Measurements from ENCODE around the gene NACC2.

NACC2 gene

DNA sequence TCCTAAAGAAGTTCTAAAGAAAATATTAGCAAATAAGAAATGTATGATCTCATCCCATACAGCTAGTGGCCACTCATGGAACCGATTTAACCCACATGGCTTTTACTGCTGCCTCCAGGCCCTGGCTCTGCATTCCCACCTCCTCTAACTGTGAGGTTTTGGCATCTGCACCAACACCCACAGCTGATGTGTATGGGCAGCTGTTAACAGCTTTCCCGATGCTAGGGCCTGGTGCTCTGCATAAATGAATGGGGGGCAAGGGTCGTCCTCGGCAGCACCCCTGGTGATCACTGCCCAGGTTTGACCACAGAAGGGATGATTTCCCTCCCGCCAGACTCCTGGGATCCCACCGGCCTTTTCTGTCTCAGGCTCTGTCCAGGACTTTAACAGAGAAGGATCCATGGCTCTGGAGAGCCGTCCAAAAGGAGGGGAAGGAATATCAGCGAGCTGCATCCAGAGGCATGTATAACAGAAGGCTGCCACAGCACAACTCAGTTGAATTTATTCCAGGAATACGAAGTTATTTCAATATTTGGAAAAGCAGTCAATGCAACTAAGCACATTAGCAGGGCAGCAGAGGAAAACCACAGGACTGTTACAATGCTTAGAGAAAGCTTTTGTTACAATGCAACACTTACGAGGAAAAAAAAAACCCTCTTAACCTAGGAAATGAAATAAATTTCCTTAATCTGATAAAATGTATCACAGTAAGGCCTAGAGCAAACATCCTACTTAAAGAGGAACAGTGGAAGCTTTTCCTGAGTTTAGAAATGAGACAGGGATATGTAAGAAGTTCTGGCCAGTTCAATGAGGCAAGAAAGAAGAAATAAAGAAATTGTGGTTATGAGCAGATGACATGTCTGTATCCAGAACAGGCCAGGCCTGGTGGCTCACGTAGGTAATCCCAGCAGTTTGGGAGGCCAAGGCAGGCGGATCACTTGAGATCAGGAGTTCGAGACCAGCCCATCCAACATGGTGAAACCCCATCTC lies 63.1 kb downstream of the NACC2 start:
- Histone ChIP-seq H2BK12ac (ENCODE audit: low read length) (no peak overlapping the region), H3K79me1 (ENCODE audit: low read length) (no peaks in the 10 kb centered on the region), H2AFZ (ENCODE audit: insufficient read depth, low read length, poor library complexity) (no peak overlapping the region), H4K12ac (ENCODE audit: low read depth, low read length) (no peak overlapping the region), H4K91ac (ENCODE audit: low read depth, low read length) (no peak overlapping the region), H3K4me1 (ENCODE audit: control insufficient read depth in 1 of 2, insufficient read depth in 2 of 2, low read length in 2 of 2) (no peaks in the 10 kb centered on the region), H2BK120ac (ENCODE audit: insufficient read depth, low read length, poor library complexity) (no peak overlapping the region), H3K14ac (ENCODE audit: low read length) (no peak overlapping the region), H4K8ac (ENCODE audit: low read depth, low read length) (no peak overlapping the region), H3K79me2 (ENCODE audit: control insufficient read depth, insufficient read depth, low read length, poor library complexity) (no peaks in the 10 kb centered on the region), H2BK5ac (ENCODE audit: low read depth, low read length, poor library complexity) (no peak overlapping the region), H3K4me2 (ENCODE audit: low read length) (no peak overlapping the region), H2AK5ac (ENCODE audit: low read length) (no peak overlapping the region), H3K27me3 (ENCODE audit: insufficient read depth, low read length) (no peaks in the 10 kb centered on the region), H3K18ac (ENCODE audit: low read length) (no peak overlapping the region), H3K36me3 (ENCODE audit: control insufficient read depth in 1 of 2, insufficient read depth in 2 of 2, low read length in 2 of 2) (peaks cover 13 to 16% of the 10 kb centered on the region in 2 experiments), H3K23ac (ENCODE audit: low read length) (no peak overlapping the region), H3K4me3 (ENCODE audit: low read depth, low read length) (no peak overlapping the region), H3K4ac (ENCODE audit: low read depth, low read length) (no peak overlapping the region), H3K9me3 (ENCODE audit: insufficient read depth, low read depth, low read length) (peaks cover 7% of the 10 kb centered on the region), H3K9ac (ENCODE audit: low read length) (no peak overlapping the region), H3K27ac (ENCODE audit: low read depth, low read length) (no peak overlapping the region)
- DNase-seq, result no peak
- no CpG with 5 or more reads among the region's 13 CpGs for WGBS (ENCODE audit: extremely low coverage, insufficient coverage, insufficient read length)

DNA sequence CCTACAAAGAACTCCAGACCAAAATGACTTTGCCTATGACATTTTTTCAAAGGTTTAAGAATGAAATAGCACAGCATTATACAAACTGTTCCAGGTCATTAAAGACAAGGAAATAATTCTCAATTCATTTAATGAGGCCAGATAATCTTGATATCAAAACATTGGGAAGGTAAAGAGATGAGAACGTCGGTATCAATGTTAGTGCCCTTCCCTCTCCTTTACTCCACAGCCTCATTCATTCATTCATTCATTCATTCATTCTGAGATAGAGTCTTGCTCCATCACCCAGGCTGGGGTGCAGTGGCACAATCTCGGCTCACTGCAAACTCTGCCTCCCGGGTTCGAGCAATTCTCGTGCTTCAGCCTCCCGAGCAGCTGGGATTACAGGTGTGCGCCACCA lies 64.0 kb downstream of the NACC2 start:
- Histone ChIP-seq H4K12ac (ENCODE audit: low read depth, low read length) (no peak overlapping the region), H4K91ac (ENCODE audit: low read depth, low read length) (no peak overlapping the region), H3K4ac (ENCODE audit: low read depth, low read length) (no peak overlapping the region), H2AFZ (ENCODE audit: insufficient read depth, low read length, poor library complexity) (no peak overlapping the region), H3K79me2 (ENCODE audit: control insufficient read depth, insufficient read depth, low read length, poor library complexity) (no peaks in the 10 kb centered on the region), H3K9ac (ENCODE audit: low read length) (no peak overlapping the region), H3K23ac (ENCODE audit: low read length) (no peak overlapping the region), H2BK5ac (ENCODE audit: low read depth, low read length, poor library complexity) (no peak overlapping the region), H3K27me3 (ENCODE audit: insufficient read depth, low read length) (no peaks in the 10 kb centered on the region), H3K27ac (ENCODE audit: low read depth, low read length) (no peak overlapping the region), H2BK120ac (ENCODE audit: insufficient read depth, low read length, poor library complexity) (no peak overlapping the region), H3K4me1 (ENCODE audit: control insufficient read depth in 1 of 2, insufficient read depth in 2 of 2, low read length in 2 of 2) (no peaks in the 10 kb centered on the region), H3K14ac (ENCODE audit: low read length) (no peak overlapping the region), H2AK5ac (ENCODE audit: low read length) (no peak overlapping the region), H3K9me3 (ENCODE audit: insufficient read depth, low read depth, low read length) (peaks cover 7% of the 10 kb centered on the region), H4K8ac (ENCODE audit: low read depth, low read length) (no peak overlapping the region), H3K4me2 (ENCODE audit: low read length) (no peak overlapping the region), H2BK12ac (ENCODE audit: low read length) (no peak overlapping the region), H3K36me3 (ENCODE audit: control insufficient read depth in 1 of 2, insufficient read depth in 2 of 2, low read length in 2 of 2) (peaks cover 13 to 16% of the 10 kb centered on the region in 2 experiments), H3K79me1 (ENCODE audit: low read length) (no peaks in the 10 kb centered on the region), H3K18ac (ENCODE audit: low read length) (no peak overlapping the region), H3K4me3 (ENCODE audit: low read depth, low read length) (no peak overlapping the region)
- no CpG with 5 or more reads among the region's 8 CpGs for WGBS (ENCODE audit: extremely low coverage, insufficient coverage, insufficient read length)
- no peak for DNase-seq

DNA sequence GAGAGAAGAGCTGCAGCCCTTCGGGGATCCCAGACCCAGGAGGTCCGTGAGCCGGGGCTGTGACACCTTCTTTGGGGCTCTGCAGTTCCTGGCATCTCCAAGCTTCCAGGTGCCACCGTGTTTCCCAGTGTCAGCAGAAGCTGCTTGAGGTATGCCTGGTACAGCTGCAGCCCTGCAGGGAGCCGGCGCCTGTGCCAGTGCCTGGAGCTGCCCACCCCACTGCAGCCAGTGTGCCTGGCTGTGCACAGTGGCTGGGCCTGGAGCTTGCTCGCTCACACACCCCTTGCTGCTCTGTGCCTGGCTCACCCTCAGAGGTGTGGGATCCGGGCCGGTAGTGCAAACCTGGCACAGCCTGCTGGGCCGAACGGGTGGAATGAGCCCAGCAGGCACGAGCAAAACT lies 65.5 kb downstream of the NACC2 start:
- H3K27me3 ChIP-seq (ENCODE audit: insufficient read depth, low read length), result no peaks in the 10 kb centered on the region
- peak overlapping the region; percentile 66 for H3K18ac ChIP-seq (ENCODE audit: low read length)
- no peaks in the 10 kb centered on the region for H3K79me2 ChIP-seq (ENCODE audit: control insufficient read depth, insufficient read depth, low read length, poor library complexity)
- no peak overlapping the region for H3K23ac ChIP-seq (ENCODE audit: low read length)
- no peak overlapping the region for H4K12ac ChIP-seq (ENCODE audit: low read depth, low read length)
- peaks cover 7% of the 10 kb centered on the region for H3K9me3 ChIP-seq (ENCODE audit: insufficient read depth, low read depth, low read length)
- H3K9ac ChIP-seq (ENCODE audit: low read length), result no peak overlapping the region
- no peak overlapping the region for H3K14ac ChIP-seq (ENCODE audit: low read length)
- no peak overlapping the region for H2AK5ac ChIP-seq (ENCODE audit: low read length)
- H3K4me1 ChIP-seq (ENCODE audit: control insufficient read depth in 1 of 2, insufficient read depth in 2 of 2, low read length in 2 of 2), result no peaks in the 10 kb centered on the region
- H3K4ac ChIP-seq (ENCODE audit: low read depth, low read length), result no peak overlapping the region
- no peak overlapping the region for H4K91ac ChIP-seq (ENCODE audit: low read depth, low read length)
- peaks cover 11 to 16% of the 10 kb centered on the region in 2 experiments for H3K36me3 ChIP-seq (ENCODE audit: control insufficient read depth in 1 of 2, insufficient read depth in 2 of 2, low read length in 2 of 2)
- H3K4me2 ChIP-seq (ENCODE audit: low read length), result no peak overlapping the region
- no peak overlapping the region for H2BK12ac ChIP-seq (ENCODE audit: low read length)
- no peak overlapping the region for H2AFZ ChIP-seq (ENCODE audit: insufficient read depth, low read length, poor library complexity)
- no peak overlapping the region for H4K8ac ChIP-seq (ENCODE audit: low read depth, low read length)
- no peak overlapping the region for H2BK5ac ChIP-seq (ENCODE audit: low read depth, low read length, poor library complexity)
- peak overlapping the region; percentile 16 for H3K4me3 ChIP-seq (ENCODE audit: low read depth, low read length)
- WGBS (ENCODE audit: extremely low coverage, insufficient coverage, insufficient read length), result no CpG with 5 or more reads among the region's 12 CpGs
- H3K79me1 ChIP-seq (ENCODE audit: low read length), result no peaks in the 10 kb centered on the region
- H2BK120ac ChIP-seq (ENCODE audit: insufficient read depth, low read length, poor library complexity), result no peak overlapping the region
- DNase-seq, result no peak
- H3K27ac ChIP-seq (ENCODE audit: low read depth, low read length), result no peak overlapping the region

DNA sequence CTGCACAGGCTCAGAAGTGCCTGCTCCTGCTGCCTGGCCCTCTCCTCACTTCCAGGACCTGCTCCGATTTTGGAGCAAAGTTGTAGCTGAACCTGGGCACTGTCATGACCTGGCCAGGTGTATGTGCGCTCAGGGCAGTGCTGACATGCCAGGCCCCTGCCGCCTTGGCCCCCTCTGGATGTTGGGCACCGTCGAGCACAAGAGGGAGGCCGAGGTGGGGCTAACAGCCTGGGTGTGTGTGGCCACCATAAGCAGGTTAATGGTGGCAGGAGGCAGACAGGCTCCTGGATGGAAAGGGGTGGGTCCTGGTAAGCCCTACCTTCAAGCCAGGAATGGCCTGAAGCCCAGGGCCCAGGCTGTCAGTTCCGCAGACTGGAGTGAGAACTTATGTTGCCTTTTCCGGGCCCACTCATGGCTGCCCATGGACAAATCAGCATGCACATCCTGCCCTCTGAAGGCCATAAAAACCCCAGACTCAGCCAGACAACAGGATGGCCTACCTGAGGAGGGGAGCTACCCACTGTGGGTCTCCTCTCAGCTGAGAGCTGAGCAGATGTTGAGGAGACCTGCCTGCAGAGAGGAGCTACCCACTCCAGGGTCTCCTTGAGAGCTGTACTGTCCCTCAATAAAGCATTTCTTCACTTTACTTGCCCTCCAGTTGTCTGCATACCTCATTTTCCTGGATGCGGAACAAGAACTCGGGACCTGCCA lies 66.2 kb downstream of the NACC2 start:
- WGBS (ENCODE audit: extremely low coverage, insufficient coverage, insufficient read length), result no CpG with 5 or more reads among the region's 10 CpGs
- Histone ChIP-seq H4K91ac (ENCODE audit: low read depth, low read length) (no peak overlapping the region), H2BK120ac (ENCODE audit: insufficient read depth, low read length, poor library complexity) (no peak overlapping the region), H2BK12ac (ENCODE audit: low read length) (no peak overlapping the region), H3K4ac (ENCODE audit: low read depth, low read length) (no peak overlapping the region), H4K12ac (ENCODE audit: low read depth, low read length) (no peak overlapping the region), H3K4me3 (ENCODE audit: low read depth, low read length) (no peak overlapping the region), H3K4me2 (ENCODE audit: low read length) (no peak overlapping the region), H3K18ac (ENCODE audit: low read length) (no peak overlapping the region), H3K79me2 (ENCODE audit: control insufficient read depth, insufficient read depth, low read length, poor library complexity) (no peaks in the 10 kb centered on the region), H3K27ac (ENCODE audit: low read depth, low read length) (no peak overlapping the region), H3K4me1 (ENCODE audit: control insufficient read depth in 1 of 2, insufficient read depth in 2 of 2, low read length in 2 of 2) (no peaks in the 10 kb centered on the region), H2AFZ (ENCODE audit: insufficient read depth, low read length, poor library complexity) (no peak overlapping the region), H3K23ac (ENCODE audit: low read length) (no peak overlapping the region), H3K79me1 (ENCODE audit: low read length) (no peaks in the 10 kb centered on the region), H4K8ac (ENCODE audit: low read depth, low read length) (no peak overlapping the region), H3K9me3 (ENCODE audit: insufficient read depth, low read depth, low read length) (peaks cover 10% of the 10 kb centered on the region), H3K27me3 (ENCODE audit: insufficient read depth, low read length) (no peaks in the 10 kb centered on the region), H3K9ac (ENCODE audit: low read length) (no peak overlapping the region), H2AK5ac (ENCODE audit: low read length) (no peak overlapping the region), H2BK5ac (ENCODE audit: low read depth, low read length, poor library complexity) (no peak overlapping the region), H3K14ac (ENCODE audit: low read length) (no peak overlapping the region), H3K36me3 (ENCODE audit: control insufficient read depth in 1 of 2, insufficient read depth in 2 of 2, low read length in 2 of 2) (peaks cover 13 to 16% of the 10 kb centered on the region in 2 experiments)
- no peak for DNase-seq

Data from trophoblast cell (in vitro differentiated cells and primary cell).